ENCODE results near the gene XPNPEP2.

XPNPEP2 gene

GRCh38 chrX:129721414-129721813 is 17.4 kb upstream of the XPNPEP2 start:
- WGBS: no CpG with 5 or more reads among the region's 2 CpGs
- Histone ChIP-seq H3K27me3 (ENCODE audit: control insufficient read depth in 1 of 2, insufficient read depth in 1 of 2, low read length in 2 of 2) (peaks cover 0 to 82% of the 10 kb centered on the region in 2 experiments), H3K14ac (ENCODE audit: low read length in 2 of 2) (no peak overlapping the region), H3K18ac (ENCODE audit: low read depth in 1 of 2, low read length in 2 of 2) (no peak overlapping the region), H3K4me1 (ENCODE audit: control insufficient read depth, insufficient read depth, low read depth, low read length) (peaks cover 3% of the 10 kb centered on the region), H3K27ac (ENCODE audit: low read length, poor library complexity, severe bottlenecking) (no peak overlapping the region), H3K36me3 (ENCODE audit: control insufficient read depth in 1 of 2, insufficient read depth in 2 of 2, low read depth in 1 of 2, low read length in 2 of 2) (no peaks in the 10 kb centered on the region), H3K23ac (ENCODE audit: low read length in 2 of 2) (no peak overlapping the region), H4K91ac (ENCODE audit: low read length) (no peak overlapping the region), H2AK5ac (ENCODE audit: low read length, severe bottlenecking) (no peak overlapping the region), H4K8ac (ENCODE audit: low read length) (no peak overlapping the region), H3K4ac (ENCODE audit: low read depth in 1 of 2, low read length in 2 of 2) (no peak overlapping the region), H3K9ac (ENCODE audit: low read length) (no peak overlapping the region), H2BK15ac (ENCODE audit: low read depth, poor library complexity, severe bottlenecking) (no peak overlapping the region), H2BK12ac (ENCODE audit: low read length in 2 of 2) (no peak overlapping the region), H3K4me3 (ENCODE audit: insufficient read depth in 1 of 2, low read depth in 1 of 2, low read length in 2 of 2) (no peak overlapping the region), H3K79me1 (replicated peaks; ENCODE audit: low read length, poor library complexity, severe bottlenecking) (no peaks in the 10 kb centered on the region), H2BK5ac (ENCODE audit: low read depth, low read length, poor library complexity, severe bottlenecking) (no peak overlapping the region), H2BK120ac (ENCODE audit: low read depth, low read length) (no peak overlapping the region), H3K9me3 (ENCODE audit: control insufficient read depth, low read length) (no peaks in the 10 kb centered on the region), H2AFZ (ENCODE audit: low read depth, low read length) (no peak overlapping the region), H3K4me2 (ENCODE audit: low read length, poor library complexity, severe bottlenecking) (no peak overlapping the region)
- no peak for DNase-seq

GRCh38 chrX:129721870-129722269 is 16.9 kb upstream of the XPNPEP2 start:
- Histone ChIP-seq H2BK15ac (ENCODE audit: low read depth, poor library complexity, severe bottlenecking) (no peak overlapping the region), H3K4me1 (ENCODE audit: control insufficient read depth, insufficient read depth, low read depth, low read length) (peaks cover 3% of the 10 kb centered on the region), H3K9me3 (ENCODE audit: control insufficient read depth, low read length) (no peaks in the 10 kb centered on the region), H3K23ac (ENCODE audit: low read length in 2 of 2) (no peak overlapping the region), H3K4me3 (ENCODE audit: insufficient read depth in 1 of 2, low read depth in 1 of 2, low read length in 2 of 2) (no peak overlapping the region), H2BK12ac (ENCODE audit: low read length in 2 of 2) (no peak overlapping the region), H4K91ac (ENCODE audit: low read length) (no peak overlapping the region), H4K8ac (ENCODE audit: low read length) (no peak overlapping the region), H3K9ac (ENCODE audit: low read length) (no peak overlapping the region), H3K79me1 (replicated peaks; ENCODE audit: low read length, poor library complexity, severe bottlenecking) (no peaks in the 10 kb centered on the region), H3K4ac (ENCODE audit: low read depth in 1 of 2, low read length in 2 of 2) (no peak overlapping the region), H3K18ac (ENCODE audit: low read depth in 1 of 2, low read length in 2 of 2) (no peak overlapping the region), H3K4me2 (ENCODE audit: low read length, poor library complexity, severe bottlenecking) (no peak overlapping the region), H3K27me3 (ENCODE audit: control insufficient read depth in 1 of 2, insufficient read depth in 1 of 2, low read length in 2 of 2) (peaks cover 0 to 82% of the 10 kb centered on the region in 2 experiments), H2BK5ac (ENCODE audit: low read depth, low read length, poor library complexity, severe bottlenecking) (no peak overlapping the region), H3K27ac (ENCODE audit: low read length, poor library complexity, severe bottlenecking) (no peak overlapping the region), H3K36me3 (ENCODE audit: control insufficient read depth in 1 of 2, insufficient read depth in 2 of 2, low read depth in 1 of 2, low read length in 2 of 2) (no peaks in the 10 kb centered on the region), H2AK5ac (ENCODE audit: low read length, severe bottlenecking) (no peak overlapping the region), H3K14ac (ENCODE audit: low read length in 2 of 2) (no peak overlapping the region), H2AFZ (ENCODE audit: low read depth, low read length) (no peak overlapping the region), H2BK120ac (ENCODE audit: low read depth, low read length) (no peak overlapping the region)
- no peak for DNase-seq
- WGBS: 51% methylated on average over 3 of the region's 4 CpGs

GRCh38 chrX:129723511-129723910 is 15.3 kb upstream of the XPNPEP2 start:
- no peak overlapping the region for H3K14ac ChIP-seq (ENCODE audit: low read length in 2 of 2)
- no peak overlapping the region for H3K18ac ChIP-seq (ENCODE audit: low read depth in 1 of 2, low read length in 2 of 2)
- H3K79me1 ChIP-seq (replicated peaks; ENCODE audit: low read length, poor library complexity, severe bottlenecking): no peaks in the 10 kb centered on the region
- H3K23ac ChIP-seq (ENCODE audit: low read length in 2 of 2): no peak overlapping the region
- no peak overlapping the region for H4K91ac ChIP-seq (ENCODE audit: low read length)
- H2AFZ ChIP-seq (ENCODE audit: low read depth, low read length): no peak overlapping the region
- peaks cover 0 to 85% of the 10 kb centered on the region in 2 experiments for H3K27me3 ChIP-seq (ENCODE audit: control insufficient read depth in 1 of 2, insufficient read depth in 1 of 2, low read length in 2 of 2)
- H2BK5ac ChIP-seq (ENCODE audit: low read depth, low read length, poor library complexity, severe bottlenecking): no peak overlapping the region
- no peak overlapping the region for H3K4ac ChIP-seq (ENCODE audit: low read depth in 1 of 2, low read length in 2 of 2)
- peak; percentile 22 for DNase-seq
- WGBS: 33% methylated on average over 2 of the region's 4 CpGs
- no peak overlapping the region for H2AK5ac ChIP-seq (ENCODE audit: low read length, severe bottlenecking)
- no peak overlapping the region for H2BK15ac ChIP-seq (ENCODE audit: low read depth, poor library complexity, severe bottlenecking)
- no peak overlapping the region for H3K4me2 ChIP-seq (ENCODE audit: low read length, poor library complexity, severe bottlenecking)
- H3K4me3 ChIP-seq (ENCODE audit: insufficient read depth in 1 of 2, low read depth in 1 of 2, low read length in 2 of 2): no peak overlapping the region
- H2BK120ac ChIP-seq (ENCODE audit: low read depth, low read length): no peak overlapping the region
- H3K4me1 ChIP-seq (ENCODE audit: control insufficient read depth, insufficient read depth, low read depth, low read length): no peaks in the 10 kb centered on the region
- no peaks in the 10 kb centered on the region for H3K36me3 ChIP-seq (ENCODE audit: control insufficient read depth in 1 of 2, insufficient read depth in 2 of 2, low read depth in 1 of 2, low read length in 2 of 2)
- no peak overlapping the region for H3K9ac ChIP-seq (ENCODE audit: low read length)
- no peak overlapping the region for H4K8ac ChIP-seq (ENCODE audit: low read length)
- H3K27ac ChIP-seq (ENCODE audit: low read length, poor library complexity, severe bottlenecking): no peak overlapping the region
- H2BK12ac ChIP-seq (ENCODE audit: low read length in 2 of 2): no peak overlapping the region
- no peaks in the 10 kb centered on the region for H3K9me3 ChIP-seq (ENCODE audit: control insufficient read depth, low read length)

- no peak overlapping the region for H3K27ac ChIP-seq (ENCODE audit: low read length, poor library complexity, severe bottlenecking)
- no peak overlapping the region for H3K14ac ChIP-seq (ENCODE audit: low read length in 2 of 2)
- no peak overlapping the region for H3K9ac ChIP-seq (ENCODE audit: low read length)
- H3K36me3 ChIP-seq (ENCODE audit: control insufficient read depth in 1 of 2, insufficient read depth in 2 of 2, low read depth in 1 of 2, low read length in 2 of 2): no peaks in the 10 kb centered on the region
- no peak overlapping the region for H2AK5ac ChIP-seq (ENCODE audit: low read length, severe bottlenecking)
- H3K4me2 ChIP-seq (ENCODE audit: low read length, poor library complexity, severe bottlenecking): no peak overlapping the region
- H3K4me3 ChIP-seq (ENCODE audit: insufficient read depth in 1 of 2, low read depth in 1 of 2, low read length in 2 of 2): no peak overlapping the region
- no peak overlapping the region for H2BK5ac ChIP-seq (ENCODE audit: low read depth, low read length, poor library complexity, severe bottlenecking)
- H3K79me1 ChIP-seq (replicated peaks; ENCODE audit: low read length, poor library complexity, severe bottlenecking): no peaks in the 10 kb centered on the region
- H3K23ac ChIP-seq (ENCODE audit: low read length in 2 of 2): no peak overlapping the region
- no peak overlapping the region for H4K8ac ChIP-seq (ENCODE audit: low read length)
- WGBS: 32% methylated on average over 3 of the region's 4 CpGs
- no peak for DNase-seq
- no peaks in the 10 kb centered on the region for H3K4me1 ChIP-seq (ENCODE audit: control insufficient read depth, insufficient read depth, low read depth, low read length)
- H3K4ac ChIP-seq (ENCODE audit: low read depth in 1 of 2, low read length in 2 of 2): no peak overlapping the region
- no peak overlapping the region for H2AFZ ChIP-seq (ENCODE audit: low read depth, low read length)
- no peak overlapping the region for H3K18ac ChIP-seq (ENCODE audit: low read depth in 1 of 2, low read length in 2 of 2)
- no peak overlapping the region for H4K91ac ChIP-seq (ENCODE audit: low read length)
- no peak overlapping the region for H2BK120ac ChIP-seq (ENCODE audit: low read depth, low read length)
- H3K27me3 ChIP-seq (ENCODE audit: control insufficient read depth in 1 of 2, insufficient read depth in 1 of 2, low read length in 2 of 2): peaks cover 0 to 79% of the 10 kb centered on the region in 2 experiments
- H2BK15ac ChIP-seq (ENCODE audit: low read depth, poor library complexity, severe bottlenecking): no peak overlapping the region
- H3K9me3 ChIP-seq (ENCODE audit: control insufficient read depth, low read length): no peaks in the 10 kb centered on the region
- no peak overlapping the region for H2BK12ac ChIP-seq (ENCODE audit: low read length in 2 of 2)
These were observed 14.0 kb upstream of the XPNPEP2 start for GRCh38 chrX:129724754-129725153.
